ENCODE results near the gene PDE6A. TPM values are rescaled to one million over a fixed set of nuclear protein-coding genes. Genes with fewer than 3 reads are reported as not detected.

Gene PDE6A
- total RNA-seq, 1 experiment from 2014 or later: 0.42 TPM

DNA sequence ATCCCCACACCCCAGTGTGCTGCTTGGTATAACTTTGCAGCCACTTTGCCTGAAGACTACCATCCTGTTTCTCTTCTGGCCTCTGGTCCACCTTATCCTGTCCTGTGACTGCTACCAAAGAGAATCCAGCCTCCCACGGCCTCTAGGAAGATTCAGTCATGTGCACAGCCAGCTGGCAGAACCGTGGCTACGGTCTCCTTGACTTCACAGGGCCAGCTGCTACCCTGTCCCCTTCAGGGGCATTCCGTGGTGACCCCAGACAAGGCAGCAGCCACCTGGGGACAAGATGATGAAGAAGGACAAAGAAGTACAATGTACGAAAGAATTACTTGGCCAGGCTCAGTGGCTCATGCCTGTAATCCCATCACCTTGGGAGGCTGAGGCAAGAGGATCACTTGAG, 98.6 kb downstream of the PDE6A start:
- Mint-ChIP-seq H3K36me3 (ENCODE audit: insufficient read depth, unreplicated experiment) (peaks cover 33% of the 10 kb centered on the region), H3K4me1 (ENCODE audit: insufficient read depth, unreplicated experiment) (no peaks in the 10 kb centered on the region), H3K27me3 (ENCODE audit: insufficient read depth, unreplicated experiment) (no peaks in the 10 kb centered on the region), H3K4me3 (ENCODE audit: unreplicated experiment) (no peak overlapping the region), H3K9me3 (ENCODE audit: unreplicated experiment) (no peaks in the 10 kb centered on the region), H3K27ac (ENCODE audit: low read depth, unreplicated experiment) (no peak overlapping the region)
- no peak for DNase-seq (ENCODE audit: unreplicated experiment)
- ChIA-PET CTCF (interaction anchor here (0.5 to 42.7 kb wide), 6 partner anchors 5 to 169 kb away, joined by 3 to 1621 read pairs (median 433); partner anchors contain the start of genes PDE6A and SLC26A2), POLR2A (interaction anchor here (1.2 to 2.1 kb wide), 3 partner anchors 11 to 91 kb away, joined by 3 to 7 read pairs (median 3); no protein-coding TSS in a partner anchor)
- TF ChIP-seq, protein P1, sequence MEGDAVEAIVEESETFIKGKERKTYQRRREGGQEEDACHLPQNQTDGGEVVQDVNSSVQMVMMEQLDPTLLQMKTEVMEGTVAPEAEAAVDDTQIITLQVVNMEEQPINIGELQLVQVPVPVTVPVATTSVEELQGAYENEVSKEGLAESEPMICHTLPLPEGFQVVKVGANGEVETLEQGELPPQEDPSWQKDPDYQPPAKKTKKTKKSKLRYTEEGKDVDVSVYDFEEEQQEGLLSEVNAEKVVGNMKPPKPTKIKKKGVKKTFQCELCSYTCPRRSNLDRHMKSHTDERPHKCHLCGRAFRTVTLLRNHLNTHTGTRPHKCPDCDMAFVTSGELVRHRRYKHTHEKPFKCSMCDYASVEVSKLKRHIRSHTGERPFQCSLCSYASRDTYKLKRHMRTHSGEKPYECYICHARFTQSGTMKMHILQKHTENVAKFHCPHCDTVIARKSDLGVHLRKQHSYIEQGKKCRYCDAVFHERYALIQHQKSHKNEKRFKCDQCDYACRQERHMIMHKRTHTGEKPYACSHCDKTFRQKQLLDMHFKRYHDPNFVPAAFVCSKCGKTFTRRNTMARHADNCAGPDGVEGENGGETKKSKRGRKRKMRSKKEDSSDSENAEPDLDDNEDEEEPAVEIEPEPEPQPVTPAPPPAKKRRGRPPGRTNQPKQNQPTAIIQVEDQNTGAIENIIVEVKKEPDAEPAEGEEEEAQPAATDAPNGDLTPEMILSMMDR (IDR thresholded peaks at IDR 0.05; ENCODE audit: unreplicated experiment): no peak
- intact Hi-C loops (cut with micrococcal nuclease): no loop called here
- BruUV-seq (replicated peaks): no TSS peak

DNA sequence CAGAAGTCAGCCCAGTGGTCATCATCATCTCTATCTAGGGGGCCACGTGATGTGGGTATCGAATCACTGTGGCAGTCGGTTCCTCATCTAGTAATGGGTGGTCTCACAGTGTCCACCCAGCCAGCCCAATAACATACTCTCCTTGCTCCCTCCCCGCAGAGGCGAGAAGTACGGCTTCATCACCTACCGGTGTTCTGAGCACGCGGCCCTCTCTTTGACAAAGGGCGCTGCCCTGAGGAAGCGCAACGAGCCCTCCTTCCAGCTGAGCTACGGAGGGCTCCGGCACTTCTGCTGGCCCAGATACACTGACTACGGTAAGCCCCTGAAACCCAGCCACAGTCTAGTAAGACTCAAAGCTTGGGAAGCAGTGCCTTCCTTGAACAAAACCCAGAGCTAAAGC, 99.0 kb downstream of the PDE6A start:
- ChIA-PET CTCF (interaction anchor here (0.5 to 42.7 kb wide), 5 partner anchors 4 to 157 kb away, joined by 3 to 1621 read pairs (median 845); partner anchors contain the start of genes PDE6A and SLC26A2), POLR2A (interaction anchor here (1.2 to 1.3 kb wide), 2 partner anchors 51 to 92 kb away, joined by 3 read pairs; no protein-coding TSS in a partner anchor)
- BruUV-seq (replicated peaks): no TSS peak
- no peak overlapping the region for H3K4me3 Mint-ChIP-seq (ENCODE audit: unreplicated experiment)
- H3K4me1 Mint-ChIP-seq (ENCODE audit: insufficient read depth, unreplicated experiment): no peaks in the 10 kb centered on the region
- intact Hi-C loops (cut with micrococcal nuclease): no loop called here
- DNase-seq (ENCODE audit: unreplicated experiment): no peak
- H3K36me3 Mint-ChIP-seq (ENCODE audit: insufficient read depth, unreplicated experiment): peaks cover 33% of the 10 kb centered on the region
- H3K27me3 Mint-ChIP-seq (ENCODE audit: insufficient read depth, unreplicated experiment): no peaks in the 10 kb centered on the region
- TF ChIP-seq, protein P1 (IDR thresholded peaks at IDR 0.05; ENCODE audit: unreplicated experiment): no peak
- H3K27ac Mint-ChIP-seq (ENCODE audit: low read depth, unreplicated experiment): no peak overlapping the region
- H3K9me3 Mint-ChIP-seq (ENCODE audit: unreplicated experiment): no peaks in the 10 kb centered on the region

DNA sequence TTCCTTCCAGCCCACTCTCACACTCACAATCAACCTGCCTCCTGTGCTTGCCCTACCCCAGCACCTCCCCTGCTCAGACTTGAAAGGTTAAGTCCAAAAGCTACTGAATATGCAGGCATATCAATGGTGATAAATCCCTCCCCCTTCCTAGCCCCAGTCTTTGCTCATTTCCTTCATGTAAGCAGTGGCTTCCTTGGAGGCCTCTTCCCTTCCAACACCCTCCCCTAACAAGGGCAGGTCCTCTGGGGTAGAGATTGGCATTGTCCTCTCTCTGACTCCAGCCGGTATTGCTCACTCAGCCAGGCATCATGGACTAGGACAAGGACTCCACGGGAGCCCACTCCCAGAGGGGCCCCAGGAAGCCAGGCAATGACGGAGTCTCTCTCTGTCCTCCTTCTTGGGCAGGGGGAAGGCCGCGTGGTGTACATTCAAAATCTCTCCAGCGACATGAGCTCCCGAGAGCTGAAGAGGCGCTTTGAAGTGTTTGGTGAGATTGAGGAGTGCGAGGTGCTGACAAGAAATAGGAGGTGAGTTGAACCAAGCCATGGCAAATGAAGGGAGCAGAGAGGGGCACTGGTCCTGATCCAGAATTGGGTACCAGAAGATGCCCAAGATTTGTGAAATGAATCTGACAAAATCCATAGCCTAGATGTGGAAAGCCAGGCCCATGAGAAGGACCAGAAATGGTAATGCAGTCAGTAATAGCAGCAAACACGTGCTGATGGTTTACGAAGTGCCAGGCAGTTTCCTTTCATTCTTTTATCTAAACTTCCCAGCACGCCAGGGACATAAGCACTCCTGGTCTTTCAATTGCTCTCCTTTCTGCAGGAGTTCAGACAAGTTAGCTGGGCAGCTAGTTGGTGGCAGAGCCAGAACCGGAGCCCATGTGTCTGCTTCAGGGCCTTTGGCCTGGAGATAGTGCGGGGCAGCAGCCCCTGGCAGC, 102.5 kb downstream of the PDE6A start:
- BruUV-seq (replicated peaks): no TSS peak
- H3K27me3 Mint-ChIP-seq (ENCODE audit: insufficient read depth, unreplicated experiment): no peaks in the 10 kb centered on the region
- TF ChIP-seq, protein P1 (IDR thresholded peaks at IDR 0.05; ENCODE audit: unreplicated experiment): no peak
- peaks cover 19% of the 10 kb centered on the region for H3K4me1 Mint-ChIP-seq (ENCODE audit: insufficient read depth, unreplicated experiment)
- CTCF ChIA-PET: interaction anchor here (0.7 to 42.7 kb wide), 4 partner anchors 8 to 149 kb away, joined by 3 to 1621 read pairs (median 483); partner anchors contain the start of genes PDE6A and SLC26A2
- intact Hi-C loops (cut with micrococcal nuclease): no loop called here
- no peak for DNase-seq (ENCODE audit: unreplicated experiment)
- H3K4me3 Mint-ChIP-seq (ENCODE audit: unreplicated experiment): no peak overlapping the region
- H3K9me3 Mint-ChIP-seq (ENCODE audit: unreplicated experiment): no peaks in the 10 kb centered on the region
- no peak overlapping the region for H3K27ac Mint-ChIP-seq (ENCODE audit: low read depth, unreplicated experiment)
- peaks cover 33% of the 10 kb centered on the region for H3K36me3 Mint-ChIP-seq (ENCODE audit: insufficient read depth, unreplicated experiment)
- POLR2A ChIA-PET: interaction anchor here (0.6 to 9.6 kb wide), 4 partner anchors 9 to 180 kb away, joined by 3 to 187 read pairs (median 3); partner anchors contain the start of gene SLC26A2

GRCh38 chr5:149840226-149840825, 104.3 kb downstream of the PDE6A start:
- Mint-ChIP-seq H3K27ac (ENCODE audit: low read depth, unreplicated experiment) (peak overlapping the region; percentile 70), H3K27me3 (ENCODE audit: insufficient read depth, unreplicated experiment) (no peaks in the 10 kb centered on the region), H3K4me1 (ENCODE audit: insufficient read depth, unreplicated experiment) (peaks cover 19% of the 10 kb centered on the region), H3K9me3 (ENCODE audit: unreplicated experiment) (no peaks in the 10 kb centered on the region), H3K4me3 (ENCODE audit: unreplicated experiment) (no peak overlapping the region), H3K36me3 (ENCODE audit: insufficient read depth, unreplicated experiment) (peaks cover 28% of the 10 kb centered on the region)
- POLR2A ChIA-PET: interaction anchor here (1.4 to 9.6 kb wide), 4 partner anchors 8 to 123 kb away, joined by 4 to 187 read pairs (median 18); partner anchors contain the start of gene SLC26A2
- intact Hi-C loops (cut with micrococcal nuclease): no loop called here
- BruUV-seq (replicated peaks): no TSS peak
- DNase-seq (ENCODE audit: unreplicated experiment): no peak
- TF ChIP-seq, protein P1 (IDR thresholded peaks at IDR 0.05; ENCODE audit: unreplicated experiment): no peak
- CTCF ChIA-PET: interaction anchor here (0.5 to 42.7 kb wide), 7 partner anchors 20 to 365 kb away, joined by 3 to 1621 read pairs (median 121); partner anchors contain the start of genes PDE6A and SLC26A2

Measured in MCF 10A (cell line).